OCI-LY1 (cell line): ENCODE data around the gene XYLT1.

ENCODE experiments used
- H2AFZ ChIP-seq: fragments of 200-600 bp; sonication (generic), shearing (Covaris generic); 2 replicates; pipeline ENCODE4 v1.6.0; 2014; ENCODE audit warnings: antibody characterized with exemption, mild to moderate bottlenecking, low read length
- H3F3A ChIP-seq: fragments of 200-600 bp; sonication (generic), shearing (Covaris generic); 2 replicates; pipeline ENCODE4 v1.6.0; 2014; ENCODE audit warnings: mild to moderate bottlenecking, antibody characterized with exemption, low read length, moderate library complexity; ENCODE audit not compliant: insufficient read depth
- H3K27ac ChIP-seq: fragments of 200-600 bp; sonication (generic); 2 replicates; pipeline ENCODE4 v1.5.1; 2014; ENCODE audit warnings: low read length, mixed run types, mild to moderate bottlenecking, low read depth; ENCODE audit not compliant: poor library complexity, severe bottlenecking
- H3K27me3 ChIP-seq: fragments of 200-600 bp; sonication (generic); 2 replicates; pipeline ENCODE4 v1.6.0; 2014; ENCODE audit warnings: antibody characterized with exemption, mild to moderate bottlenecking, low read length, moderate library complexity; ENCODE audit not compliant: insufficient read depth
- H3K36me3 ChIP-seq: fragments of 200-600 bp; sonication (generic); 2 replicates; pipeline ENCODE4 v1.6.1; 2014; ENCODE audit warnings: mild to moderate bottlenecking, antibody characterized with exemption, low read length, moderate library complexity, mixed read lengths; ENCODE audit not compliant: insufficient read depth
- H3K4me1 ChIP-seq: fragments of 200-600 bp; sonication (generic); 2 replicates; pipeline ENCODE4 v1.5.1; 2014; ENCODE audit warnings: mild to moderate bottlenecking, low read length, moderate library complexity; ENCODE audit not compliant: insufficient read depth, severe bottlenecking
- H3K4me2 ChIP-seq: fragments of 200-600 bp; sonication (generic), shearing (Covaris generic); 2 replicates; pipeline ENCODE4 v1.6.1; 2014; ENCODE audit warnings: low read length
- H3K4me3 ChIP-seq: fragments of 200-600 bp; sonication (generic); 2 replicates; pipeline ENCODE4 v1.5.1; 2014; ENCODE audit warnings: low read length, low read depth, mild to moderate bottlenecking, mixed read lengths; ENCODE audit not compliant: poor library complexity, severe bottlenecking
- H3K79me2 ChIP-seq: fragments of 200-600 bp; shearing (Covaris generic); 2 replicates; pipeline ENCODE4 v1.6.1; 2016; ENCODE audit warnings: mixed run types, low read length, mixed read lengths; ENCODE audit not compliant: insufficient read depth
- H3K9ac ChIP-seq: fragments of 200-600 bp; sonication (generic), shearing (Covaris generic); 2 replicates; pipeline ENCODE4 v1.6.1; 2014; ENCODE audit warnings: mild to moderate bottlenecking, low read length, mixed read lengths
- H3K9me2 ChIP-seq: fragments of 200-600 bp; sonication (generic), shearing (Covaris generic); 2 replicates; pipeline ENCODE4 v1.6.1; 2014; ENCODE audit warnings: low read depth, mild to moderate bottlenecking, low read length, mixed read lengths
- H3K9me3 ChIP-seq: fragments of 200-600 bp; shearing (Covaris generic); 2 replicates; pipeline ENCODE4 v1.6.1; 2014; ENCODE audit warnings: low read length, mixed read lengths
- H4K20me1 ChIP-seq: fragments of 200-600 bp; sonication (generic), shearing (Covaris generic); 2 replicates; pipeline ENCODE4 v1.6.0; 2016; ENCODE audit warnings: mild to moderate bottlenecking, low read length; ENCODE audit not compliant: insufficient read depth
- CTCF ChIP-seq: fragments of 200-600 bp; sonication (generic), shearing (Covaris generic); IDR thresholded peaks from 2 replicates; pipeline ENCODE4 v1.5.1; 2017; ENCODE audit warnings: mild to moderate bottlenecking, antibody characterized with exemption, low read length, moderate library complexity, mixed read lengths
- EZH2 ChIP-seq: fragments of 200-600 bp; sonication (generic), shearing (Covaris generic); IDR thresholded peaks from 2 replicates; pipeline ENCODE4 v1.8.0; 2017; ENCODE audit warnings: borderline replicate concordance, mixed run types, mild to moderate bottlenecking, antibody characterized with exemption, low read length, moderate library complexity, mixed read lengths

Gene XYLT1

GRCh38 chr16:17126156-17126555, 344.6 kb downstream of the XYLT1 start:
- TF ChIP-seq EZH2, result no peak
- TF ChIP-seq CTCF, result no peak
- Histone ChIP-seq H3K4me1 (no peaks in the 10 kb centered on the region), H3K9me3 (no peaks in the 10 kb centered on the region; the same call in 1 of the 2 replicates), H3K27me3 (no peaks in the 10 kb centered on the region), H2AFZ (no peak overlapping the region), H3F3A (no peaks in the 10 kb centered on the region), H3K79me2 (no peaks in the 10 kb centered on the region), H3K4me3 (no peak overlapping the region), H3K4me2 (no peak overlapping the region), H3K36me3 (peaks cover 75% of the 10 kb centered on the region), H4K20me1 (no peaks in the 10 kb centered on the region), H3K9me2 (no peaks in the 10 kb centered on the region), H3K9ac (no peak overlapping the region), H3K27ac (no peak overlapping the region)

- no peaks in the 10 kb centered on the region; the same call in 1 of the 2 replicates for H3K9me3 ChIP-seq
- H4K20me1 ChIP-seq, result no peaks in the 10 kb centered on the region
- H3K9me2 ChIP-seq, result no peaks in the 10 kb centered on the region
- no peak overlapping the region for H3K27ac ChIP-seq
- H3K79me2 ChIP-seq, result no peaks in the 10 kb centered on the region
- H3K4me2 ChIP-seq, result no peak overlapping the region
- H3K36me3 ChIP-seq, result peaks cover 74% of the 10 kb centered on the region
- H3K4me3 ChIP-seq, result no peak overlapping the region
- no peaks in the 10 kb centered on the region for H3K4me1 ChIP-seq
- TF ChIP-seq EZH2 (no peak), CTCF (no peak)
- H2AFZ ChIP-seq, result no peak overlapping the region
- no peak overlapping the region for H3K9ac ChIP-seq
- H3F3A ChIP-seq, result no peaks in the 10 kb centered on the region
- H3K27me3 ChIP-seq, result no peaks in the 10 kb centered on the region
Observed at GRCh38 chr16:17125671-17126070, 345.1 kb downstream of the XYLT1 start.

GRCh38 chr16:17117906-17118577, 352.7 kb downstream of the XYLT1 start:
- Histone ChIP-seq H3K4me1 (no peaks in the 10 kb centered on the region), H3K27me3 (no peaks in the 10 kb centered on the region), H3K27ac (no peak overlapping the region), H3K9ac (no peak overlapping the region), H3K4me2 (no peak overlapping the region), H3K36me3 (peaks cover 49% of the 10 kb centered on the region), H2AFZ (no peak overlapping the region), H3K9me3 (no peaks in the 10 kb centered on the region), H3K79me2 (no peaks in the 10 kb centered on the region), H3K4me3 (no peak overlapping the region), H3K9me2 (no peaks in the 10 kb centered on the region), H4K20me1 (no peaks in the 10 kb centered on the region), H3F3A (no peaks in the 10 kb centered on the region)
- TF ChIP-seq EZH2 (no peak), CTCF (no peak)
